Measurements from ENCODE around the gene FOXL3.

FOXL3 gene

DNA sequence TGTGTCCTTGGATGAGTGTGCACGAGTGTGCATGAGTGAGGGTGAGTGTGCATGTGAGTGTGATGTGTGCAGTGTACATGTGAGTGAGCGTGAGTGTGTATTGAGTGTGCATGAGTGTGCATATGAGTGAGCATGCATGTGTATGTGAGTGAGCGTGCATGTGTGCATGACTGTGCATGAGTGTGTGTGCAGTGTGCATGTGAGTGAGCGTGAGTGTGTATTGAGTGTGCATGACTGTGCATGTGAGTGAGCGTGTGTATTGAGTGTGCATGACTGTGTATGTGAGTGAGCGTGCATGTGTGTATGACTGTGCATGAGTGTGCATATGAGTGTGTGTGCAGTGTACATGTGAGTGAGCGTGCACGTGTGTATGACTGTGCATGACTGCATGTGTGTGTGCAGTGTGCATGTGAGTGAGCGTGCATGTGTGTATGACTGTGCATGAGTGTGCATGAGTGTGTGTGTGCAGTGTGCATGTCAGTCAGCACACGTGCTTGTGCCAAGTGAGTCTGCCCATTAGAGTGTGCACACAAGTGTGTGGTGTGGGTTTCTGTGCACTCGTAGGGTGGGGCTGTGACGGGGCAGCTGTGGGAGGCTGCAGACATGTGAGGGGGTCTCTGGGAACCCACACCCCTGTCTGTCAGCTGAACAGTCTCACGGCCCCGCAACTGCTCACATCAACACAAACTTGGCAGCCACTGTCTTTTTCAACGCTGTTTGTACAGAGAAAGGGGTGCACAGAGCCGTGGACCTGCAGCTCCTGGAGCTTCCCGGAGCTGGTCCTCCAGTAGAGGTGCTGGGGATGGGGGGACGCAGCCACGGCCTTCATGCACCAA lies 14.8 kb downstream of the FOXL3 start:
- no peak for DNase-seq

DNA sequence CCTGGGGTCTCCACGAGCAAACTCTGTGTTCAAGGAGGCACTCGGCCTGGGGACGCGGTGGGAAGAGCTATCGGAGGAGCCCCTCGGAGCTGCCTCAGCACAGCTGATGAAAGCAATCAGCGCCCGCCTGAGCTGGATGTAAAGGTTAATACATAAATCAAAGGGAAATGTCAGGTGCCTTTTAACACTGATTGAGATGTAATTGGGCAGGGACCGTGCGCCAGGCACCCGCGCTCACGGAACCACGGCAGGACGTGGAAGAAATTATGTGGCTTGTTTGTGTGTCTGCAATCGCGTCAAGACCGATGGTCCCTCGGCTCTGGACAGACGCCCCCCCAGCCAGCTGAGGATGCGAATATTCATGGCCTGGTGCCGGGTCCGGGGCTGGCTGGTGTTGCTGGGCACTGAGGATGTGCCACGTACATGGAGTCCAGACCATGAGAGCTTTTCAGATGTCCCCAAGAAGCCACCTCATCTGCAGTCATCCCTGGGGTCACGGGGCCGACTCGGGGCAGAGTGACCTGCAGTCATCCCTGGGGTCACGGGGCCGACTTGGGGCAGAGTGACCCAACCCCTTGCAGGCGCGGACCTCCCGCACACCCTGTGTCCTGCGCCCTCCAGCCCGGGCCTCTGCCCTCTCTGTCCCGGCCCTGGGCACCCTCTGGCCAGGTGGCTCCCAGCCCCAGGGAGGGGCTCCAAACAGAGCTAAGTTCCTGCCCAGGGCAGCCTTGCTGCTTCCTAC lies 15.6 kb downstream of the FOXL3 start:
- DNase-seq, result no peak

DNA sequence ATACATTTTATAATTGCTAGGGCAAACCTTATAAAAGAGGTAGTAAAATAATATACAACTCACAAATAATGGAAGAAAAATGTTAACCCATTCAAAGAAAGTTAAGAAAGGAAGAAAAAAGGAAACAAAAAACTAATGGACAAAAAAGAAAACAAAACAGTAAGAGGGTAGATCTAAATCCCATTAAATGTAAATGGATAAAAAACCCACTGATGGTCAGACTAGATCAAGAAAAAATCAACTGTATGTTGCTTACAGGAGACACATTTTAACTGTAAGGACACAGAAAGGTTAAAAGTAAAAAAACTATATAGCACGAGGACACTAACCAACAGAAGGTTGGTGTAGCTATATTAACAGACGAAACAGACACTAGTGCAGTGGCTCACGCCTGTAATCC lies 18.0 kb downstream of the FOXL3 start:
- DNase-seq, result no peak

DNA sequence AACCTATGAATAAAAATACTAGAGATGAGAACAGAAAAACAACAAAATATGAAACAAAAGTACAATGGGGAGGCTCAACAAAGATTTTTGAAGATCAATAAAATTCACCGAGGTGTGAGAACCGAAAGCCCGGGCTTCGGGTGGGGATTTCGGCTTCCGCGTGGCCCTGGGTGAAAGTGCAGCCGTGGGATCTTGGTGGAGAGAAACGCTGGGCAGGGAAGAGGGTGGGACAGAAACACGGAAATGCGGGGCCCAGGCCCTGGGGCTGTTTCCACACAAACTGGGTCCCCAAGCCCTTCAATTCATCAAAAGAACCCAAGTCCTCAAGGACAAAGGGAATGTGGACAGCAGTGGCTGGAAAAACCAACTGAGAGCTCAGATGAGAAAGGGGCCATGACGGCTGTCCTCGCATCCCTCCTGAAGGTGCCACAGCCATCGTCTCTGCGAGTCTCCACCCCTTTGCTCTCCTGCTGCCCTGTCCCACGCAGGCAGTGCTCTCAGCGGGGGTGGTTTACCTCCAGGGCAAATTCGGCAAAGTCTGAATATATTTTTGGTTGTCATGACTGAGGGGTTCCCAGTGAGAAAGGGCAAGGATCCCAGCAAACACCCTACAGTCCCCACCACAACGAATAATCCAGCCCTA lies 19.7 kb downstream of the FOXL3 start:
- no peak for DNase-seq

DNA sequence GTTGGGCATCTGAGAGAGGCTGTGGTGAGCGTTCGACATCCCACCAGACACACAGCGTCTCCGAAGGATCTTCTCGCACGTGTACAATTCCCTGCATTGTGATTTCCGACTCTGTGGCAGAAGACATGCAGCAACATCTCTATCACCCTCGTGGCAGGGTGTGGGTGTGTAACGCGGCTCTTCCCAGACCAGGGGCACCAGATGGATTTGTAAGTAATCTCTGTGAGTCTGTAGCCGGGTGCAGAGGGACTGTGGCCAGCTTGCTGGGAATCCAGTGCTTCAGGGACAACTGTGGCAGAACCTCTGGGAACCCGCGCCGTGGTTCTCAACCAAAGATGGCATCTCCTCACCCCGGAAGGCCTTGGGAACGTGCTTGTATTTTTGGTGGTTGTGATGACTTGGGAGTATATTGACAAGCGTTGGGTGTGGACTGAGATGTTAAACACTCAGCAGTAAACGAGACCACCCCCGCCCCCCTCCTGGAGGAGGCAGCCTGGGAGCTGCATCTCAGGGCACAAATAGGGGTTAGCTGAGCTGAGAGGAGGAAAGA lies 21.2 kb downstream of the FOXL3 start:
- no peak for DNase-seq

DNA sequence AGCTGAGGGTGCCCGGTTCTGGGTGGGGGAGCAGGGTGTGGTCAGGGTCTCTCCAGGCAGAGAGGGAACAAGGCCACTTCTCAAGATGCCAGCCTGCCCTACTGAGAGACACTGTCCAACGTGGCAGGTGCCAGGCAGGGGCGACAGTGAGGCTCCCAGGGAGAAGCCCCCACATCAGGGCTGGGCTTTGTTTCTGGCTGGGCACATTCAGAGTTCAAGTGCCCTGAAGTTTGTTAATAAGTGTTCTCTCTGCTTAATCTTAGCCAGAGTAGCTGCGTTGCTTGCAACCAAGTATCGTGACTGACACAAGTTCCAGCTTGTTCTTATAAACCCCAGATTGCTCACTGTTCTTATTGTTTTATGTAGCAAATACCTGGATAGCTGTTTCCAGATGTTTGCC lies 21.8 kb downstream of the FOXL3 start:
- DNase-seq, result no peak

DNA sequence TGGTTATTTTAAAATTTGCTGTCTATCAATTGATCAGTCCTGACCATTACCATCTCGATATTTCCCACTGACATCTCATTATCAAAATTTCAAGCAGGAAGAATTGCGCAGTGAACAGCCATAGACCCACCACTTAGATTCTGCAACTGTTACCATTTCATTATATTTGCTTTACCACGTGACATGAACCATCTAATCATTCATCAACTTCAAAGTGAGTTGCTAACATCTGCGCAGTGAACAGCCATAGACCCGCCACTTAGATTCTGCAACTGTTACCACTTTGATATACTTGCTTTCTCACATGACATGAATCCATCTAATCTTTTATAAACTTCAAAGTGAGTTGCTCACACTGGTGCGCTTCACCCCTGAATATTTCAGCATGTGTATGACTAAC lies 22.5 kb downstream of the FOXL3 start:
- DNase-seq, result no peak

DNA sequence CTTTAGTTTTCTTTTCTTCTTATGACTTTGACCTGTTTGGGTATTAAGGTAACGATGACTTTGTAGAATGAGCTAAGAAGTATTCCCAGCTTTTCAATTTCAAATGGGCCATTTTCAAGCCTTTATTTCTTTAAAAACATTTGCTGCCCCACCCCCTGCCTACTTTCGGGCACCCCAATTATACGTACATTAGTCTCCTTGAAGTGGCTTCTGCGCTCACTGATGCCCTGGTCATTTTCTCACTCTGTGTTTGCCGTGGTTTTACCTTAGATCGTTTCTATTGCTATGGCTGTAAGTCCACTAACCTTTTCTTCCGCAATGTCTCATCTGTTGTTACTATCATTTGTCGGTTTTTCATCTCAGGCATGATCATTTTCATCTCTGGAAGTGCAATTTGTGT lies 24.9 kb downstream of the FOXL3 start:
- no peak for DNase-seq

DNA sequence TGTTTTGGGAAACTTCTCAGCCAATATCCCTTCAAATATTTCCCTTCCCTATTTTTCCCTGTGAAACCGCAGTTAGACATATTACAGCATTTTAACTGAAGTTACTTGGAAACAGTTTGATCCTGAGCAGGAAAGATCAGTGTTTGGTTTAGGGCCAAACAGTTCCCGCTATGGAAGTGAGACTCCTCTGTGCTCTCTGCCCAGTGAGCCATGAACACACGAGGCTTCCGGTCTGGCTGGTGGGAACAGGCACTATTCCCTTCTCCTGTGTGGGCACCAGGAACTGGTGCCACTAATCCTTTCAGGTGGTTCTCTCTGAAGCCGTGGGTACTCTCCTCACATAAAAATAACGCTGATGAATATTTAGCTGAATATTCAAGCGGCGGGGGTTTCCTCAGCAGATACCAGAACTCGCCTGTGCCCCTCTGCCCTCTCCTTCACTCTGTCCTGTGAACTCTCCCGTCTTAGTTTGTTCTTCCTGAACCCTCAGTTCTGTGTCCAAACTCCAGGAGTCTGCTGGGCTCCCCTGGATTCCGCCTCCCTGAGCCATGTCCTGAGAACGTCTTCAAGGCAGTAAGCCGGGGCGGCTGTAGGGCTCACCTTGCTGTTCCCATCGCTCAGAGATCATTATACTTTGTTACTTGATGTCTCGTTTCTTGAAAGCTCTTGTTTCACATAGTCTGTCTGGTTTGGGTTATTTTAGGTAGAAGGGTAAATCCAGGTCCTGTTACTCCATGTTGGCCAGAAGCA lies 25.7 kb downstream of the FOXL3 start:
- DNase-seq, result no peak

DNA sequence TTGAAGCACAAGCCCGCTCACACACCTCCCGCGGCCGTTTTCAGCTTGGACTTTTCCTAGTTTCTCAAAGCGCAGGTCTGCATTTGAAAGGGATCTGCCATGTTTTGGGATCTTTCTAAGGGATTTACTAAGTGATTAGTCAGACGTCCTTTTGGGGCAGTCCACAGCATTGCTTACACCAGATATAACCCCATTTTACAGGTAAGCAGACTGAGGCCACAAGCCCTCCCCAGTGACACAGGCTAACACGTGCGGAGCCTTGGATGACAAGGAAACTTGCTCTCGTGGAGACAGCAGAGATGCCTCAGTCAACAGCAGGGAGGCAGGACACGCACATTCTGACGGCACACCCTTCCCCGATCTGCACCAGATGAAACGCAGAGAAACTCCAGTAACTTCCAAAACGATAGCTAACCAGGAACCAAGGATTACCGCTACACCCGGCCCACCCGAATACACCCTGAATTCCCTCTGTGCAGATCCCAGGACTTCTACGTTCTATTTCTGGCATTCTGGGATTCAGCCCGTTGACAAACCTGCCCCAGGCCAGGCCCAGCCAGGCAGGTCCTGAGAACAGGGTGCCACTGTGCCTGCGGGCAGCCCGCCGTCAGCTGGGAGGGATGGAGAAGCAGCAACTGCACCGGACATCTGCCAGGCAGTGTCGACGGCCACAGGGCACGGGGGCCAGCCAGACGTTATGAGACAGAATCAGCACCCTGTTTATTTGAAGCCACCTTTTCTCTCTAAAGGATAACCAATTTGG lies 27.9 kb downstream of the FOXL3 start:
- no peak for DNase-seq

DNA sequence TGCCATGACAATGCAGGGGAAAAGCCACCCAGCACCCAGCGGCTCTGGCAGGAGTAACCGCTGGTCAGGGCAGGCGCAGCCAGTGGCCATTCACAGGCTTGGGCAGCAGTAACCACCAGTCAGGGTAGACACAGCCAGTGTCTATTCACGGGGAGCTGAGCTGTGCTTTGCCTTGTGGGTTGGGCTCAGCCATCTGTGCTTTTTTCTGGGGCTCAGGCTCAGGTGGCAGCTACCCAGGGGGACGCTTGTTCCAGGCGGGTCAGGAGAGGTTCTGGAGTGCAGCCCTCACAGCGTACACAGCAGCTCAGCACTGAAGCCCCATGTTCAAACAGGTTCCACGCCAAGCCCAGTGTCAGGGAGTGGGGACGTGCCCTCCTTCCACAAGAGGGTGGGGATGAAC lies 28.5 kb downstream of the FOXL3 start:
- no peak for DNase-seq

DNA sequence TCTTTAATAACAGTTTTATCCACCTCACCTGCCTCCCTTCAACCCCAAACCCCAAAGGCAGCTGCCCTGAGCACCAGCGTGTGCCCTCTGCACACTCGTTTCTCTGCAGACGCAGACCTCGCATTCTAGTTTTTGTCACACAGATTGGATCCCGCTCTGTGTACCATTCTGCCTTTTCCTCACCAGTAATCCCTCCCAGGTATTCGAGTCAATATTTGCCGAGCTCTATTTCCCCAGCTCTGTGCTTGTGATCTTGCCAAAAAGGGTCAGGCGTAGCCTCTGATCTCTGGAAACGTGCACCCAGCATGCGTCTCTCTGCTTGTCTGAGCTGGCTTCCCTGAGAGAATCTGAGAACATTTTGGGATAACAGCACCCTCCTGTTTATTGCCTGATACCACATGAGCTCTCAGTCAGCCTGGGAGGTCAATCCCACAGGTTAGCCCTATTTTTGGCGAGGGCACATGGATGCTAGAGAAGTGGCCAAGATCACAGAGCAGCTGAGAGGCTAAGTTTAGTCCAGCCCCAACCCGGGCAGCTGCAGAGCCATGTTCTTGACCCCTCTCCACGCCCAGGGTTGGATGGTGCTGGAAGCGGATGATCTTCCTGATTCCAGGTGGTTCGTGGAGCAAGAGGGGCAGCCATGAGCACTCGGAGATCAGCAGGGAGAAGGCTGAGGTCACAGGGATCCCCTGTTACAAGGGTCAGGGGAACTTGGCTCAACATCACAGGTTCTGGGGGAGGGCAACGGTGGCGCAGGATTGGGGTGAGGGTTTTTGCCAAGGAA lies 29.1 kb downstream of the FOXL3 start:
- DNase-seq, result no peak

DNA sequence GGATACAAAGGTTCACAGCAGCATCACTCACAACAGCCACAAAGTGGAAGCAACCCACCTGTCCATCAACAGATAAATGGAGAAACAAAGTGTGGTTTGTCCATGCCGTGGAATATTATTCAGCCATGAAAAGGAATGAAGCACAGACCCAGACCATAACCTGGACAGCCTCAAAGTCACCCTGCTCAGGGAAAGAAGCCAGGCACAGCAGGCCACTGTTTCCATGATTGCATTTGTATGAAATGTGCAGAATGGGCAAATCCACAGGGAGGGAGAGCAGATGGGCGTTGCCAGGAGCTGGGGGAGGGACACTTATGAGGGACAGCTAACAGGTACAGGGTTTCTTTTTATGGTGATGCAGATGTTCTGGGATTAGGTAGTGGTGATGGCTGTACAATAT lies 30.3 kb downstream of the FOXL3 start:
- no peak for DNase-seq

DNA sequence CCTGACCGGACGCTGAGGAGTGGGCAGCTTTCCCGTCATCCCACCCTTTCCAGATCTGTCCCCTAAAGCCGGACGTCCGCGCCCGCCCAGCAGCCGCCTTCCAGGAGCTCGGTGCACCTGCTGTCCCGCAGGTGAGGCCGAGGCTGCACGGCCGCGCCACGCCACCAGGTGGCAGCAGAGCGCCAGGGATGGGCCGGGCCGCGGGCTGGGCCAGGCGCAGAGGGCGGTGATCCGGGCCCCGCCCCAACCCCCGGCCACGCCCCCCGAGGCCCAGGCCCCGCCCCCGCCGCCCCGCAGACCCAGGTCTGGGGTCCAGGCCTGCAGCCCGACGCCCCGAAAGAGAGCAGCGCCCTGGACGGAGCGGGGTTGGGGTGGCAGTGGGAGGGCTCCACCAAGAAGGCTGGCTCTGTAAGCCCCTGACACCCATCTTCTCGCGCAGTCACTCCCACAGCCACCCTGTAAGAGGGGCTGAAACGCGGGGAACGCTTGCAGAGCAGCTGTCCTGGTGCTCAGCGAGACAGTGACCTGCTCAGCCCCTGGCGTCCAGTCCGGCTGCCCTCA lies 32.2 kb downstream of the FOXL3 start:
- DNase-seq, result peak; percentile 34

DNA sequence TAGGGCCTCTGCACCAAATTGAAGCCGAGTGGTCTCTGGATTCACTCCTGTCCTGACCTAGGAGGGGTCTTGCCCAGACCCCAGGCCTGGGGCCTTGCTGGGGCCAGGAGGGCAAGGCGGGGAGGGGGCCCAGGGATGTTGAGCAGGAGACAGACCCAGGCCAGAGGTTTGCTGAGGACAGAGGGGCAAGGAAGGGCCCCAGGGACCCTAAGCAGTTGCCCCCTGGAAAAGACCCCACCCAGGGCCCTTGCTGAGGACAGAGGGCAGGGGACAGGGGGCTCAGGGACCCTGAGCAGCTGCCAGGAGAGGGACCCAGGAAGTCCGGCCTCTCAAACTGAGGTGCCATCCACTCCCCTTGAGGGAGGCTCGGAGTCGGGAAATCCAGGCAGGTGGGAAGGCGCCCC lies 32.7 kb downstream of the FOXL3 start:
- no peak for DNase-seq

DNA sequence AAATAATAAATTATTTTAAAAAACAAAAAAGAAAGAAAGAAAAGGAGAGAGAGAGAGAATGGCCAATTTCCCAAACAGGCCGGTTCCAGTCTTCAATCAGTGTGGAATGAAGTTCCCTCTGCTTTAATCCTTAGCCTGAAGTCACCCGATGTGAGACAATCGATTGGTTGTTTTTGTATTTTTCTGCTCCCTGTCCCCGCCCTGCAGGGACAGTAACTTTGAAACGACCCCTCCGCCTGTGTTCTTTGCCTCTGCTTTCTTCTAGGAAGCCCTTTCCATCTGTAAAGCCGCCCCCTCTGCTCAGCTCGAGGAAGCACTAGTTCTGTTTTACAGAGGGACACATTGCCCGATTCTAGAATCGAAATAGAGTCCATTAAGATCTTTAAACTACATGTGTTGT lies 33.4 kb downstream of the FOXL3 start:
- DNase-seq, result no peak

DNA sequence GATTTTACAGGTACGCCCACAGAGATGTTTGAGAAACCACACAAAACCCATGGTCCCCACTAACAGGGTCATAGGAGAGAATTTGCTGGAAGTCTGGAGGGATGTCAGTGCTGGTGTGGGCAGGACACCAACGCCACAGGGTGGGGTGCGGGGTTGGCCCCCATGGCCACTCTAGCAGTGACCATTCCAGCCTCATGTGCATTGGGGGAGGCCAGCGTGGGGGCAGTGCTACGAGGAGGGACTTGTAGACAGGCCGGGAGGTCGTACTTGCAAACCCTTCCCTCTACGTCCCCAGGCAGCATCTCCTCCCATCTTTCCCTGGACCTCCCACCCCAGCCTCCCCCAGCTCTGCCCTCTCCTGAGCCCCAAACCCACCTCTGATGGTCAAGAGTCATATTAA lies 34.0 kb downstream of the FOXL3 start:
- DNase-seq, result no peak

DNA sequence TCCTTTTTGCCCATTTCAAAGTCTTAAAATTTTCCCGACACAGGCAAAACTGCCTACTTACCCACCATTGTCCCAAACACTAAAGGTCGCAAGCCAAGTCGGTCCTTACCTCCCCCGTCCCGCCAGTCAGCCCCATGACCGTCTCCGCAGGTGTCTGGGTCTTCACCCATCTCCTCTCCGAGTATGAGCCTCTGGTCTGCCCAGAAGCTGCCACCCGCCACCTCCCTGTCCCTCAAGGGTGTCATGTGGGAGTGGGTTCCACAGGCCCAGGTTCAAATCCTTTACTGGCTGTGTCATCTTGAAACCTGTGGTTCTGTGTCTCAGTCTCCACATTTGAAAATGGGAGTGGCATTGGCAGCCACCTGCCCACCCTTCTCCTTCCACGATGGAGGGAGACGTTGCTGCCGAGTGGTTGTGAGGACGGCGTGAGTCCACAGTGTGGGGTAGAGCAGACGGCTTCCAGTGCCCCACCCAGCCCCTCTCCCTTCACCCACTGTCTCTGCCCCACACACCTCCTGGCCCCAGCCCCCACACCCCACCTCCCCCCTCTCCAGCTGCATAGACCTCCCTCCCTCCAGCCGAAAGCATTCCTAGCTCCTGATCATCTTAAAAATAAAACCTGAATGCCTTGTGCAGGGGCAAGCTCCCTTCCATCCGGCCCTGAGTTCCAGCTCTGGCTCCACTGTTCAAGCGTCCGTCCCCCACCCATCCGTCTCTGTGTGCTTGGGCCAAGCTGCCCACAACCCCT lies 35.3 kb downstream of the FOXL3 start:
- no peak for DNase-seq

DNA sequence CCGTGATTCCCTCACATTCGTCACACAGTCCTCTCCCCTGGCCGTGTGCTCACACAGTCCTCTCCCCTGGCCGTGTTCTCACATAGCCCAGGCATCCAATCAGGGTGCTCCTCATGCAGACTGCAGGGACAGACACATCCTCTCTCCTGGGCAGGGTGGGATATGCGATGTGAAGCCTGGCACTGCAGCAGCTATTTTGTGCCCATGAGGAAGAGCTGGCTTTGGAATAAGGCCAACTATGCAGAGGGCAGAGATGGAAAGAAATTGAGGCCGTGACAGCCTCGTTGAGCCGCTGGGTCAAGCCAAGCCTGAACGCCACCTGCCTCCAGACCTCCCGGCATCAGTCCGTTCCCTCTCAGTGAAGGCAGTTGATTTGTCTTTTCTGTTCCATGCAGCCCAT lies 35.8 kb downstream of the FOXL3 start:
- no peak for DNase-seq

DNA sequence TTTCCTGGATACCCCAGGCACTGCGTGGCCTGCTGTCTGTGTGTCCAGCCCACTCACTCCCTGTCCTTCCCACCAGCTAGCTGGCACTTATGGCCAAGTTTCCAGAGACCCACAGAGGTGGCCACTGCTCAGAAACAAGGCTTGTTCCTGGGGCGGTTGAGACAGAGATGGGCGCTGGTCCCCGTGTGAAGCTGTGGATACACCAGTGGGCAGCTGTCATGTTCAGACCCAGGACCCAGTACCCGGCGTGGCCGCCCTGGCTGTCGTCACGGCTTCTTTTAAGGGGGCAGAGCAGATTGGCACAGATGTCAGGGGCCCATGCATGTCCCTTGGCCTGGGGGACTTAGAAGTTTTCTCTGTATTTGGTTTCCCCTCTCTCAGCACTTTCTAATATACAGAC lies 36.3 kb downstream of the FOXL3 start:
- DNase-seq, result no peak
